ENCODE results near the gene PLEKHO2. TPM values are rescaled to one million over a fixed set of nuclear protein-coding genes. Genes with fewer than 3 reads are reported as not detected.

The PLEKHO2 gene
- total and polyA plus RNA-seq, 2 of the 13 experiments (the other 11 are each of a cell fraction or from before 2014, with no cell fraction given), result 3.8 to 4.8 TPM

- TF ChIP-seq SMARCC2 (IDR thresholded peaks at IDR 0.05) (no peak), RXRA (CRISPR knock-in tag; IDR thresholded peaks at IDR 0.05) (peak; percentile 47; the same call in 1 of the 2 replicates), ZNF513 (CRISPR knock-in tag; conservative IDR thresholded peaks at IDR 0.05) (no peak), RBM39 (IDR thresholded peaks at IDR 0.05; ENCODE audit: low read depth, low read length, poor library complexity, severe bottlenecking) (peak; percentile 89), AFF4 (CRISPR knock-in tag; IDR thresholded peaks at IDR 0.05) (no peak), DPF2 (CRISPR knock-in tag; IDR thresholded peaks at IDR 0.05; ENCODE audit: borderline replicate concordance, low read depth) (no peak), ZNF713 (CRISPR knock-in tag; IDR thresholded peaks at IDR 0.05) (no peak), GPBP1L1 (CRISPR knock-in tag; IDR thresholded peaks at IDR 0.05) (no peak), ZBTB42 (CRISPR knock-in tag; IDR thresholded peaks at IDR 0.05) (no peak), ZFAT (CRISPR knock-in tag; conservative IDR thresholded peaks at IDR 0.05) (no peak), SMAD1 (CRISPR knock-in tag; IDR thresholded peaks at IDR 0.05; ENCODE audit: borderline replicate concordance, low read depth) (0 out of 2 replicates have a peak, but pooled peaks have one; percentile 5), IRF9 (CRISPR knock-in tag; IDR thresholded peaks at IDR 0.05; ENCODE audit: borderline replicate concordance) (no peak), RXRB (CRISPR knock-in tag; IDR thresholded peaks at IDR 0.05; ENCODE audit: borderline replicate concordance) (peak; percentile 29), ZZZ3 (CRISPR knock-in tag; IDR thresholded peaks at IDR 0.05; ENCODE audit: borderline replicate concordance) (no peak; the same call in 1 of the 2 replicates), ZNF670 (CRISPR knock-in tag; IDR thresholded peaks at IDR 0.05; ENCODE audit: borderline replicate concordance) (peak; percentile 86; the same call in 1 of the 2 replicates), HMG20A (CRISPR knock-in tag; IDR thresholded peaks at IDR 0.05; ENCODE audit: borderline replicate concordance) (no peak)
Observed at GRCh38 chr15:64825431-64826294, 16.1 kb upstream of the PLEKHO2 start, which contains the start of gene PIF1 (continued).
